Retina (tissue), 1 donor: ENCODE data around the gene CPN1.

ENCODE experiments used
- DNase-seq: peaks from one replicate; pipeline ENCODE4 v3.0.0-alpha.2; 2016

The CPN1 gene

GRCh38 chr10:99995269-99995668 is 86.4 kb downstream of the CPN1 start:
- no peak for DNase-seq

GRCh38 chr10:99994801-99995200 is 86.9 kb downstream of the CPN1 start:
- no peak for DNase-seq

GRCh38 chr10:99993701-99994689 is 87.7 kb downstream of the CPN1 start:
- DNase-seq = no peak
